CD14-positive monocyte (primary cell): Measurements from ENCODE around the gene CCDC102B. TPM values are rescaled to one million over a fixed set of nuclear protein-coding genes. Genes with fewer than 3 reads are reported as not detected.

Experiments
- DNase-seq, 3 donors: peaks; one replicate each; pipeline ENCODE4 v3.0.0-alpha.2; 2011 to 2022
- H2AFZ ChIP-seq: 2 replicates; pipeline ENCODE4 v1.6.0; 2012; ENCODE audit warnings: mild to moderate bottlenecking, low read depth, low read length, inconsistent platforms; ENCODE audit not compliant: insufficient read depth, poor library complexity, severe bottlenecking
- H3K27ac ChIP-seq, 2 donors: 1 replicate in 1 of 2; 2 replicates in 1 of 2; pipeline ENCODE4 v1.5.1; 2012 to 2013; ENCODE audit warnings: low read length in 2 of 2, control low read depth in 1 of 2, inconsistent platforms in 1 of 2, low read depth in 1 of 2, mild to moderate bottlenecking in 1 of 2
- H3K27me3 ChIP-seq, 2 donors: one replicate each; pipeline versions ENCODE4 v1.6.0 to v1.6.1; 2011 to 2013; ENCODE audit warnings: low read length in 2 of 2; ENCODE audit not compliant: control insufficient read depth in 2 of 2, insufficient read depth in 2 of 2
- H3K36me3 ChIP-seq, 2 donors: replicated peaks in 1 of 2; 1 replicate in 1 of 2; 2 replicates in 1 of 2; pipeline versions ENCODE4 v1.5.1 to v1.6.1; 2012 to 2013; ENCODE audit warnings: low read length in 2 of 2, control low read depth in 1 of 2, inconsistent platforms in 1 of 2, mild to moderate bottlenecking in 1 of 2; ENCODE audit not compliant: insufficient read depth in 2 of 2, control insufficient read depth in 1 of 2
- H3K4me1 ChIP-seq, 2 donors: 1 replicate in 1 of 2; 2 replicates in 1 of 2; pipeline versions ENCODE4 v1.5.1 to v1.6.1; 2012 to 2013; ENCODE audit warnings: low read length in 2 of 2, control low read depth in 1 of 2, inconsistent platforms in 1 of 2, mild to moderate bottlenecking in 1 of 2, moderate library complexity in 1 of 2; ENCODE audit not compliant: insufficient read depth in 2 of 2, control insufficient read depth in 1 of 2
- H3K4me2 ChIP-seq: replicated peaks from 2 replicates; pipeline ENCODE3; 2012; ENCODE audit warnings: low read length, moderate library complexity, mild to moderate bottlenecking; ENCODE audit not compliant: poor library complexity, severe bottlenecking; ENCODE audit errors: extremely low read depth
- H3K4me3 ChIP-seq, 3 experiments: fragments of 200-600 bp in 1 of 3; sonication (generic) in 1 of 3; replicated peaks in 1 of 3; 1 replicate in 2 of 3; 2 replicates in 1 of 3; pipeline ENCODE4 v1.5.1; 2011 to 2013; ENCODE audit warnings: low read length in 3 of 3, mild to moderate bottlenecking in 3 of 3, control low read depth in 2 of 3, low read depth in 2 of 3, inconsistent platforms in 1 of 3, moderate library complexity in 1 of 3
- H3K79me2 ChIP-seq: 2 replicates; pipeline ENCODE4 v1.6.0; 2012; ENCODE audit warnings: mild to moderate bottlenecking, control low read depth, inconsistent platforms, low read length, moderate library complexity; ENCODE audit not compliant: insufficient read depth
- H3K9ac ChIP-seq: 2 replicates; pipeline ENCODE4 v1.6.0; 2017; ENCODE audit warnings: low read length, mild to moderate bottlenecking; ENCODE audit not compliant: insufficient read depth, poor library complexity, severe bottlenecking
- H3K9me3 ChIP-seq, 2 donors: replicated peaks in 1 of 2; 1 replicate in 1 of 2; 2 replicates in 1 of 2; pipeline versions ENCODE4 v1.5.1 to v1.6.1; 2012 to 2013; ENCODE audit warnings: low read length in 2 of 2, control low read depth in 1 of 2; ENCODE audit not compliant: control insufficient read depth in 1 of 2, insufficient read depth in 1 of 2
- H4K20me1 ChIP-seq: 2 replicates; pipeline ENCODE4 v1.6.0; 2012; ENCODE audit warnings: mild to moderate bottlenecking, low read length, control low read depth, moderate library complexity; ENCODE audit not compliant: insufficient read depth
- H3K27ac Mint-ChIP-seq, 7 donors: one replicate each; pipeline ENCODE4 v1.8.0; 2020; ENCODE audit warnings: mild to moderate bottlenecking in 7 of 7, mixed read lengths in 7 of 7, moderate library complexity in 6 of 7, inconsistent platforms in 2 of 7
- H3K27me3 Mint-ChIP-seq, 3 donors: one replicate each; pipeline ENCODE4 v1.8.0; 2021 to 2022; ENCODE audit warnings: low read depth in 3 of 3, mild to moderate bottlenecking in 3 of 3, mixed read lengths in 3 of 3, moderate library complexity in 3 of 3, inconsistent platforms in 1 of 3
- H3K36me3 Mint-ChIP-seq, 2 donors: one replicate each; pipeline ENCODE4 v1.8.0; 2020; ENCODE audit warnings: mixed read lengths in 2 of 2, inconsistent platforms in 1 of 2, mild to moderate bottlenecking in 1 of 2
- H3K4me1 Mint-ChIP-seq: one replicate; pipeline ENCODE4 v1.8.0; 2020; ENCODE audit warnings: mild to moderate bottlenecking, mixed read lengths
- H3K4me3 Mint-ChIP-seq, 2 donors: one replicate each; pipeline ENCODE4 v1.8.0; 2020; ENCODE audit warnings: mild to moderate bottlenecking in 2 of 2, mixed read lengths in 2 of 2, moderate library complexity in 1 of 2
- H3K9me3 Mint-ChIP-seq, 7 donors: one replicate each; pipeline ENCODE4 v1.8.0; 2020 to 2022; ENCODE audit warnings: mixed read lengths in 7 of 7, mild to moderate bottlenecking in 6 of 7, moderate library complexity in 6 of 7, inconsistent platforms in 2 of 7
- WGBS: methylation state at CpG from one replicate; pipeline ENCODE4 v1.1.5; 2013; ENCODE audit warnings: missing lambda C conversion rate; ENCODE audit not compliant: insufficient coverage; 5-methylcytosine and 5-hydroxymethylcytosine counted together
- intact Hi-C, 2 donors: fragments of 100-400 bp; cut with micrococcal nuclease; formaldehyde crosslinking; loops; one replicate each; pipeline versions ENCODE4 v1.15.0 to v1.15.1; 2023
- polyA plus RNA-seq, 3 donors: library from polyadenylated mRNA; depleted of rRNA in 1 of 3; unstranded in 2 of 3; stranded (reverse) in 1 of 3; fragments of 300-500 nt in 2 of 3; fragments of >200 nt in 1 of 3; fragmentation: Illumina TruSeq in 2 of 3; gene quantifications; 1 replicate in 2 of 3; 2 replicates in 1 of 3; pipeline ENCODE4 v1.2.3, GENCODE V29; 2012 to 2021
- TF ChIP-seq, protein P1 (sequence below): fragments of 200-600 bp; IDR thresholded peaks from one replicate; pipeline ENCODE4 v1.8.0; 2022; ENCODE audit warnings: antibody characterized with exemption, mild to moderate bottlenecking

Gene CCDC102B
- polyA plus RNA-seq, 3 donors: 0.34 to 1.4 TPM; not detected in 1

GRCh38 chr18:68848242-68848641 lies 50.4 kb downstream of the CCDC102B start:
- TF ChIP-seq, protein P1, sequence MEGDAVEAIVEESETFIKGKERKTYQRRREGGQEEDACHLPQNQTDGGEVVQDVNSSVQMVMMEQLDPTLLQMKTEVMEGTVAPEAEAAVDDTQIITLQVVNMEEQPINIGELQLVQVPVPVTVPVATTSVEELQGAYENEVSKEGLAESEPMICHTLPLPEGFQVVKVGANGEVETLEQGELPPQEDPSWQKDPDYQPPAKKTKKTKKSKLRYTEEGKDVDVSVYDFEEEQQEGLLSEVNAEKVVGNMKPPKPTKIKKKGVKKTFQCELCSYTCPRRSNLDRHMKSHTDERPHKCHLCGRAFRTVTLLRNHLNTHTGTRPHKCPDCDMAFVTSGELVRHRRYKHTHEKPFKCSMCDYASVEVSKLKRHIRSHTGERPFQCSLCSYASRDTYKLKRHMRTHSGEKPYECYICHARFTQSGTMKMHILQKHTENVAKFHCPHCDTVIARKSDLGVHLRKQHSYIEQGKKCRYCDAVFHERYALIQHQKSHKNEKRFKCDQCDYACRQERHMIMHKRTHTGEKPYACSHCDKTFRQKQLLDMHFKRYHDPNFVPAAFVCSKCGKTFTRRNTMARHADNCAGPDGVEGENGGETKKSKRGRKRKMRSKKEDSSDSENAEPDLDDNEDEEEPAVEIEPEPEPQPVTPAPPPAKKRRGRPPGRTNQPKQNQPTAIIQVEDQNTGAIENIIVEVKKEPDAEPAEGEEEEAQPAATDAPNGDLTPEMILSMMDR: no peak
- no peak overlapping the region for H3K4me3 Mint-ChIP-seq
- no peaks in the 10 kb centered on the region for H3K79me2 ChIP-seq
- no peak for DNase-seq
- H3K9me3 ChIP-seq: no peaks in the 10 kb centered on the region
- peaks cover 0 to 1% (median 0%) of the 10 kb centered on the region in 3 donors for H3K27me3 Mint-ChIP-seq
- H3K9ac ChIP-seq: no peak overlapping the region
- intact Hi-C loops: no loop called here
- no peaks in the 10 kb centered on the region for H3K36me3 ChIP-seq
- H3K4me1 ChIP-seq: no peaks in the 10 kb centered on the region
- no peak overlapping the region for H3K27ac Mint-ChIP-seq
- no peak overlapping the region for H2AFZ ChIP-seq
- WGBS: no CpG with 5 or more reads among the region's 1 CpG
- H3K4me3 ChIP-seq: no peak overlapping the region
- H4K20me1 ChIP-seq: no peaks in the 10 kb centered on the region
- H3K27ac ChIP-seq: no peak overlapping the region
- no peaks in the 10 kb centered on the region for H3K36me3 Mint-ChIP-seq
- H3K4me2 ChIP-seq: no peak overlapping the region
- no peaks in the 10 kb centered on the region for H3K27me3 ChIP-seq
- no peaks in the 10 kb centered on the region for H3K4me1 Mint-ChIP-seq
- no peaks in the 10 kb centered on the region for H3K9me3 Mint-ChIP-seq

GRCh38 chr18:68854786-68855391 lies 57.0 kb downstream of the CCDC102B start:
- Histone ChIP-seq H4K20me1 (no peaks in the 10 kb centered on the region), H3K79me2 (no peaks in the 10 kb centered on the region), H2AFZ (no peak overlapping the region), H3K4me1 (no peaks in the 10 kb centered on the region), H3K9me3 (no peaks in the 10 kb centered on the region), H3K9ac (no peak overlapping the region), H3K4me3 (no peak overlapping the region), H3K27ac (no peak overlapping the region), H3K27me3 (no peaks in the 10 kb centered on the region), H3K36me3 (no peaks in the 10 kb centered on the region), H3K4me2 (no peak overlapping the region)
- H3K36me3 Mint-ChIP-seq: no peaks in the 10 kb centered on the region
- no peak for DNase-seq
- H3K4me1 Mint-ChIP-seq: no peaks in the 10 kb centered on the region
- WGBS: no CpG with 5 or more reads among the region's 4 CpGs
- no peaks in the 10 kb centered on the region for H3K9me3 Mint-ChIP-seq
- intact Hi-C loops: no loop called here
- H3K27me3 Mint-ChIP-seq: peaks cover 0 to 2% (median 1%) of the 10 kb centered on the region in 3 donors
- H3K27ac Mint-ChIP-seq: no peak overlapping the region
- TF ChIP-seq, protein P1: no peak
- no peak overlapping the region for H3K4me3 Mint-ChIP-seq
